NCI-H1694 (cell line): ENCODE measurements around the gene RPS16.
A peak's percentile ranks its signal among the peaks of the same experiment; 100 is the strongest.

Experiments
- DNase-seq: peaks from one replicate; lab custom pipeline; 2025; lab: John Stamatoyannopoulos, UW

The RPS16 gene

GRCh38 chr19:39422020-39422419, 13.7 kb downstream of the RPS16 start:
- no peak for DNase-seq

GRCh38 chr19:39420769-39421168, 15.0 kb downstream of the RPS16 start:
- no peak for DNase-seq

GRCh38 chr19:39419003-39419402, 16.7 kb downstream of the RPS16 start:
- no peak for DNase-seq

DNA sequence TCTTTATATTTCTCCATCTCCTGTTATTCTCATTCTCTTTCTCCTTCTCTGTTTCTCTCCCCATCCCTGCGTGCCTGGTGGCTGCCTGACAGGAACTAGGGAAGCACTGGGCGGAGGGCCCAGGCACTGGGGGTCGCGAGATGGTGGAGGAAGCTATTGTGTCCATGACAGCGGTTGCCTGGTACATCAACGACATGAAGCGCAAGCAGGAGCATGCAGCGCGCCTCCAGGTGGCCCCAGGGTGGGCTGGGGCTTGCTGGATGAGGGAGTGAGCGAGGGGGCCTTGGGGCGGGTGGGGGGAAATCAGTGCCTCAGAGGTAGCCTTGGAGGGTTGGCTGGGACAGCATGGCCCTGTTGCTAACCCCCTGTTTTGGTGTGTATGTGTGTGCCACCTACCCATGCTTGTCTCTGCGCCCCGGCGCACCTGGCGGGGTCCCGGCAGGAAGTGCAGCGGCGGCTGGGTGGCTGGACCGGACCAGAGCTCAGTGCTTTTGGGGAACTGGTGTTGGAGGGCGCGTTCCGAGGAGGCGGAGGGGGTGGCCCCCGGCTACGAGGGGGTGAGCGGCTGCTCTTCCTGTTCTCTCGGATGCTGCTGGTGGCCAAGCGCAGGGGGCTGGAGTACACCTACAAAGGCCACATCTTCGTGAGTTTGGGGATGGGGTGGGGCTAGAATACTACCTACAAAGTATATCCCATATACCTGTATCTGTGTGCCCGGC, 18.1 kb downstream of the RPS16 start:
- DNase-seq = no peak

GRCh38 chr19:39416152-39417120, 19.3 kb downstream of the RPS16 start:
- DNase-seq = no peak

DNA sequence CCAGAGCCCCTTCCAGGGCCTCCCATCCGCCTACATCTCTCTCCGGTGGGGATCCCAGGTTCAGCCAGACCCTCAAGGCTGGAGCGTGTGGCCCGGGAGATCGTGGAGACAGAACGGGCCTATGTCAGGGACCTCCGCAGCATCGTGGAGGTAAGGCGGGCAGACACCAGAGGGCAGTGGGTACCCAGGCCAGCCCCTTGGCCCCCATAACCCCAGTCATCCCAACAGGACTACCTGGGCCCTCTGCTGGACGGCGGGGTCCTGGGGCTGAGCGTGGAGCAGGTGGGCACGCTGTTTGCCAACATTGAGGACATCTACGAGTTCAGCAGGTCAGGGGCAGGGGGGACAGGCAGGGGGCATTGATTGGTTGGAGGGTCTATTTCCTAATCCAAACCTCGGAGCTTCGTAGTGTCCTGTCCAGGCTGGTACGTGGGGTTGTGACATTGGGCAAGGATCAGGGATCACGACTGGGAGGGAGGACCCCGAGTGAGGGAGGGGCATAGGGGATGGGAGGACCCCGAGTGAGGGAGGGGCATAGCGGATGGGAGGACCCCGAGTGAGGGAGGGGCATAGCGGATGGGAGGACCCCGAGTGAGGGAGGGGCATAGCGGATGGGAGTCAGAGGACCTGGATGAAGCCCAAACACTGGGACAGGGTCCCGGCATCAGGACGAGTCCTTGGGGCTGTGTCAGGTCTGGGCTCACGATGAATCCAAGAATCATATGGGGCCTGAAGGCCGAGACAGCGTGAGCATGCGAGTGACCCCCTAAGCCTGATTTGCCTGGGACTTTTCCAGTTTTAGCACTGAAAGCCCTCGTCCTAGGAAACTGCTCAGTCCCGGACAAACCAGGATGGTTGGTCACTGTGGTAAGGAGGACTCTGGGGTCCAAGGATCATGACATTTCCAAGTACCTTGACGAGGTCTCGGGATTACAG, 20.4 kb downstream of the RPS16 start:
- no peak for DNase-seq

DNA sequence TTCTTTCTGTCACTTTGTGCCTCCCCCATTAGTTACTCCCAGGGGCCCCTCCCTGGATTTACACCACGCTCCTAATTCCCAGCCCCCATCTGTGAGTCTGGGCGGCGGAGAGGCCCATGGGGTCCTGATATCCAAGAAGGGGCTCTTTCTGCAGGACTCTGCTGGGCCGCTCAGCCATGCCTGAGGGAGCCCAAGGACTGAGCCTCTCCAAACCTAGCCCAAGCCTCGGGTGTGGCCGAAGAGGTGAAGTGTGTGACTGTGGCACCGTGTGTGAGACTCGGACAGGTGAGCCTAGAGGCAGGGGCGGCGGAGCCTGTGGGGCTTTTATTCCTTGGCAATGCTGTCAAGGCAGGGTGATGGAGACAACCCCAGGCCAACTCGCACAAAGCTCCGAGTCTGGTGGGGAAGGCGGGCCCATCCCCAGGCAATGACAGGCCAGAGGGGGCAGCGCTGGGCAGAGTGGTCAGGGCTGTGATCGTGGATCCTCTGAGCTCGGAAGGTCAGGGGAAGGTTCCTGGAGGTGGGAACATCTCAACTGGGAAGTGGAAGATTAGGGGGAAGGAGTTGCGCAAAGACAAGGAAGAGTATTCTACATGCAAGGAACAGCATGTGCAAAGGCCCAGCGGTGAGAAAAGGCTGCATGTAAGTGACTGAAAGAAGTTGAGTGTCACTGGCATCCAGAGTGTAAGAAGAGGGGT, 21.7 kb downstream of the RPS16 start:
- no peak for DNase-seq

DNA sequence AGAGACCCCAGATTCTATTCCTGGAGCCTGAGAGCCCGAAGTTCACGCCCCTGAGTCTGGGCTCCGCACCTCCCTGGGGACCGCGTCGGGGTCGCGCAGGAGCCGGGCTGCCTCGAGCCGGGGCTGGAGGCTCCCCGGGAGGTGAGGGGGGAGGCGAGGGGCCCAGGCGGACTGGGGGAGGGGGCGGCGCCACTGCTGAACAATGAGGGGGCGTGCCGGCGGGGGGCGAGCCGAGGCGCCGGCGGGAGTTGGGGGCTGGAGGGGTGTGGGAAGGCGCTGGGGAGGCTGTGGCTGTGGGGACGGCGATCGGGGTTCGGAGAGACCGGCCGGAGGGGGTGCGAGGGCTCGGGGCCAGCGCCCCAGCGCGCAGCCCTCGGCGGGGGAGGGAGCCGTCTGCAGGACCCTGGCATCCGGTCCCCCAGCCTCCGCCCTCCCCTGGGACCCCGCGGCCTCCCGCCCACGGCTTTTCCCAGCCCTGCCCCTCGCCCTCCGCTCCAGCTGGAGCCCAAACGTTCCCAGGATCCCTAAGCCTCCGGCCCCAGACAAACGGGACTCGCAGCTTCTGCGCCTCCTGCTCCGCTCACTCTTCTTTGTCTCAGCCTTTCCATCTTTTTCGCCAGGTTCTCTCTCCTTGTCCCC, 22.4 kb downstream of the RPS16 start:
- peak; percentile 27 for DNase-seq

DNA sequence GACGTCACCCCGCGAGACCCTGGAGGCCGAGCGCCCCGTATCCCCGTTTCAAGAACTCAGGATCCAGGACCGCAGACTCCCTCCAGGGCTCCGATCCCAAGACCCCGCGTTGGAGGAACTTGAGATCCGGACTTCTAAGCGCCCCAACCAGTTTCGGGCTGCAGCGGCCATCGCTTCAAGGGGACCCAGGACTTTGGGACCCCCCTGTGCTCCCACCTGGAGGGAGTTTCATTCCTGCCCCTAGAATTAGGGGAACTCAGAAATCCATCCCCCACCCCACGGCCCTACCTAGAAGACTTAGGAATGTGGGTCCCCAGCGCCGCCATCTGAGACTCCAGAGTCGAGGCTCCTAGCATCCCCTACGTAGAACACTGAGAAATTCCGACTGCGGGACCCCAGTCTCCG, 22.9 kb downstream of the RPS16 start:
- DNase-seq = no peak

GRCh38 chr19:39412100-39412866, 23.5 kb downstream of the RPS16 start, which contains the start of gene PLEKHG2:
PLEKHG2 (plus strand) TSS chr19:39412669; CDS start chr19:39414087, 1,418 bp downstream.
- peak; percentile 99 for DNase-seq

DNA sequence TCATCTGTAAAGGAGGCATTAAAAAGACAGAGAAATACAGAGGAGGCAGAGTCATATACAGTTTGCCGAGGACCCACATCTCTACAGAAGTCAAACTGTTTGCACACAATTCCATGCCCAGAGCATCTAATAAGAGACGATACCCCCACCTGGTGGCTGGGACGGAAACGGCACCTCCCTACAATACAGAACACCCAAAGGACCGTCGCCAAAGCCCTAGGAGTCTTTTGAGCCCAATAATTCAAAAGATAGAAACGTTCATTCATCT, 24.0 kb downstream of the RPS16 start:
- peak; percentile 95 for DNase-seq

- DNase-seq = no peak
These were observed 24.5 kb downstream of the RPS16 start for GRCh38 chr19:39411081-39411831.

- DNase-seq = no peak
These were observed 25.0 kb downstream of the RPS16 start for GRCh38 chr19:39410831-39411080.

- no peak for DNase-seq
These were observed 25.5 kb downstream of the RPS16 start for GRCh38 chr19:39410017-39410830.

DNA sequence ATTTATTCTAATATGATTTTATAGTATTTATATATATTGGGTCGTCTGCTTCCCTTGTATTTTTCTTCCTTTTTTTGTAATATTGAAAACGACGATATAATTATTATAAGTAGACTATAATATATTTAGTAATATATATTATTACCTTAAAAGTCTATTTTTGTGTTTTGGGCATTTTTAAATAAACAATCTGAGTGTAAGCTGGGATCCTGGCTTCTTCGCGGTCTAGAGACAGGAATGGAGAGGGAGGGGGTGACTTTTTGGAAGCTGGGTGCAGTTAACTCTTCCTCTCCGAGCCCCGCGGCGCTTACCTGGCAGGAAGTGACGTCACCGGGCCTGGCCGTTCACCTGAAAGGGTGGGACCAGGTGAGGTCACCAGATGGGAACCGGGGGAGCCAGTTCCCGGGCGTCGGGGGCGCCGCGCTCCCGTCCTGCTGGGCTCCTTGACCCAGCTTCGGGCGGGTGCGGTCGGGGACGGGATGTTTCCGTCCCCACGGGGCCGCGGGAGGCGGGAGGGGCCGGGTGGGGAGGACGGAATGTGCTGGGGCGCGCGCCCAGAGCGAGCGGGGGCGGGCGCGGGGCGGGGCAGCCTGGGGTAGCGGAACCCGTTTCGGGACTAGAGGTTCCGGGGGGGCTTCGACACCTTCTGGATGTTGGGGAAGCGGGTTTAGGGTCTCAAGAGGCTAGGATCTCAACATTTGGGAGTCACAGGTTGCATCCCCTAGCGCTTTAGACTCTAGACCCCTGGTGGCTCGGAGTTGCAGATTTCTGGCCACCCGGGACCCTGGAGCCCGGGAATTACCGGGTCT, 26.3 kb downstream of the RPS16 start:
- no peak for DNase-seq

GRCh38 chr19:39408392-39409207, 27.1 kb downstream of the RPS16 start:
- no peak for DNase-seq
